SK-N-SH treated with all-trans-retinoic acid at 6 μM for 48 hours (cell line): ENCODE data around the gene ZNF8.

Experiments used
- ATAC-seq: fragments of 200-7000 bp; cut with Tn5 transposase; 3 replicates; pipeline ENCODE4 v1.9.1; 2020; ENCODE audit warnings: mild to moderate bottlenecking, moderate library complexity
- CSDC2 ChIP-seq: fragments of 250-450 bp; sonication (Bioruptor Pico); IDR thresholded peaks from 2 replicates; pipeline ENCODE4 v1.5.0; 2020; ENCODE audit warnings: mild to moderate bottlenecking, moderate library complexity
- GLIS3 ChIP-seq: fragments of 250-450 bp; sonication (Bioruptor Pico); IDR thresholded peaks from 2 replicates; pipeline ENCODE4 v1.5.0; 2020; ENCODE audit warnings: mild to moderate bottlenecking, moderate library complexity
- ISL1 ChIP-seq: fragments of 250-450 bp; sonication (Bioruptor Pico); IDR thresholded peaks from 2 replicates; pipeline ENCODE4 v2.1.2; 2022; ENCODE audit warnings: mild to moderate bottlenecking, moderate library complexity
- PATZ1 ChIP-seq: fragments of 250-450 bp; sonication (Bioruptor Pico); IDR thresholded peaks from 2 replicates; pipeline ENCODE4 v1.8.0; 2020; ENCODE audit warnings: mild to moderate bottlenecking, moderate library complexity, borderline replicate concordance
- POU6F1 ChIP-seq: fragments of 250-450 bp; sonication (Bioruptor Pico); IDR thresholded peaks from 2 replicates; pipeline ENCODE4 v1.8.0; 2021; ENCODE audit warnings: low read depth, mild to moderate bottlenecking, moderate library complexity, borderline replicate concordance
- PPARA ChIP-seq: fragments of 250-450 bp; sonication (Bioruptor Pico); IDR thresholded peaks from 2 replicates; pipeline ENCODE4 v1.5.0; 2020; ENCODE audit warnings: mild to moderate bottlenecking, borderline replicate concordance
- RARB ChIP-seq: fragments of 250-450 bp; sonication (Bioruptor Pico); IDR thresholded peaks from 2 replicates; pipeline ENCODE4 v1.8.0; 2021; ENCODE audit warnings: mild to moderate bottlenecking, moderate library complexity
- SNAI2 ChIP-seq: fragments of 250-450 bp; sonication (Bioruptor Pico); IDR thresholded peaks from 2 replicates; pipeline ENCODE4 v1.5.0; 2020; ENCODE audit warnings: mild to moderate bottlenecking, moderate library complexity
- TCF4 ChIP-seq: fragments of 250-450 bp; sonication (Bioruptor Pico); IDR thresholded peaks from 2 replicates; pipeline ENCODE4 v1.8.0; 2021; ENCODE audit warnings: mild to moderate bottlenecking, moderate library complexity, borderline replicate concordance
- ZFP3 ChIP-seq: fragments of 250-450 bp; sonication (Bioruptor Pico); IDR thresholded peaks from 2 replicates; pipeline ENCODE4 v1.5.0; 2020; ENCODE audit warnings: mild to moderate bottlenecking, moderate library complexity
- ZFP30 ChIP-seq: fragments of 450-650 bp; formaldehyde crosslinking; IDR thresholded peaks from 2 replicates; pipeline ENCODE4 v1.5.0; 2022; ENCODE audit warnings: mild to moderate bottlenecking, moderate library complexity
- ZNF565 ChIP-seq: fragments of 450-650 bp; formaldehyde crosslinking; conservative IDR thresholded peaks from 2 replicates; pipeline ENCODE4 v1.5.0; 2020; ENCODE audit warnings: low read depth, mild to moderate bottlenecking, moderate library complexity
- ZNF70 ChIP-seq: fragments of 450-650 bp; formaldehyde crosslinking; IDR thresholded peaks from 2 replicates; pipeline ENCODE4 v1.5.0; 2020; ENCODE audit warnings: mild to moderate bottlenecking, moderate library complexity

ZNF8 gene

DNA sequence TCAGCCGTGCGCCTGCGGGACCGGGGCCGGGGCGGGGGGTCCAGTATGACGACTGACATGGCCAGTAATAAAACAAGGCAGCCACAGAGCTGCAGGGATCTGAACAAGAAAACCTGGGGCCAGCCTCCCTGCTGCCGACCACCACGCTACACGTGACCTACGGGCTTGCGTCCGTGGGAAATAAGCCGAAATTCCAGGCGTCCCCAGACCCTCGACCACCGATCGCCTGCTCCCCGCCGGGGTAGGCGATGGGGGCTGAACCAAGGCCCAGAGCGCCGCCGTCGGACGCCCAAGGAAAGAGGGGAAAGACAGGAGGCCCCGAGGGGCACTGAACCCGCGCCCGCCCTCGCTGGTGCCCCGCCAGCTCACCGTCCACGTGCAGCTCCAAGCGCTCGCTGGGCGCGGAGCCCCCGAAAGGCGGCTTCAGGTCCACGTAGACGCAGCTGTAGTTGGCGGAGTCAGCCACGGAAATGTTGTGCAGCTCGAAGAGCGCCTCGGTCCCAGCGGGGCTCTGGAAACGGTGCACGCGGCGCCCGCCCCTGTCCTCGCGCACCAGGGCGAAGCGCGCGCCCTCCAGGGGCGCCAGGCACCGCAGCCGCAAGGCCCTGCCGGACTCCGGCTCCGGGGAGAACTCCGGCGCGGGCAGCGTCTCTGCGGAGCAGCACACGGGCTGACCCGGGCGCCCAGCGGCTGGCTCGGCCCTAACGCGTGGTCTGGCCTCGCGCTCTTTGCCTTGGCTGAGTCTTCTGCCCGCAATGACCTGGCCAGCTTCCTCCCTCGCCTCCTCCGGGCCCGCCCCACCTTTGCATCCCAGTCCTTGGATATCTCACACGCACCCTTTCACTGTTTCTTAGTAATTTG lies 71.5 kb downstream of the ZNF8 start:
- no peak for ATAC-seq
- TF ChIP-seq TCF4 (CRISPR knock-in tag) (no peak), ZFP30 (no peak), ZNF565 (CRISPR knock-in tag) (no peak), RARB (CRISPR knock-in tag) (no peak), CSDC2 (CRISPR knock-in tag) (no peak)

DNA sequence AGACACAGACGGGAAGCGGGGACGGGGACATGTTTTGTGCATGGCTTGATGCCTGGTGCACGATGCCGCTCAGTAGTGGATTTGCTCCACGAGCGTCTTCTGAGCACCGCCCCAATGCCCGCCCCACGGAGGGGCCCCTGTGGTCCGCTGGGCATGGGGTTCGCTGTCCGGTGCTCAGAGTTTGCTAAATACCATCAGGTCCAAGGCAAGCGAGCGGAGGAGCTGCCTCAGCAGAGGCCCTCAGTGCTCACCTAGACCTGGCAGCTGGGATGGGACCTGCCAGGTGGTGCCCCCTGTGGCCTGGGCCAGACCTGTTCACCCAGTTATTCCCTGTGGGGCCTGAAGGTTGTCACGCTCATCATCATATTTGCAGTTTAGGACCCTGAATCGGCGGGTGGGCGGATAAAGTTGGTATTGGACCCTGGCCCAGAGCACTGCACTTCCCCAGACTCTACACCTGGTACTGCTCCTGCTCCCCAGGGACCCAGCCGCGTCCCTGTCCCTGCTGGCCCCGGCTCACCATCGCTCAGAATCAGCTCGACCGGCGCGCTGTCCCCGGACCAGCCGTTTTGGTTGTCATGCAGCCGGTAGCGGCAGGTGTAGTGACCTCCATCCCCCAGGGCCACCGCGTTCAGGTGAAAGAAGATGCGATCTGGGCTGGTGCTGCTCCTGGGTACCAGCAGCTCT lies 72.3 kb downstream of the ZNF8 start:
- no peak for ATAC-seq
- no peak for TF ChIP-seq TCF4 (CRISPR knock-in tag)
- no peak for TF ChIP-seq ZNF565 (CRISPR knock-in tag)

DNA sequence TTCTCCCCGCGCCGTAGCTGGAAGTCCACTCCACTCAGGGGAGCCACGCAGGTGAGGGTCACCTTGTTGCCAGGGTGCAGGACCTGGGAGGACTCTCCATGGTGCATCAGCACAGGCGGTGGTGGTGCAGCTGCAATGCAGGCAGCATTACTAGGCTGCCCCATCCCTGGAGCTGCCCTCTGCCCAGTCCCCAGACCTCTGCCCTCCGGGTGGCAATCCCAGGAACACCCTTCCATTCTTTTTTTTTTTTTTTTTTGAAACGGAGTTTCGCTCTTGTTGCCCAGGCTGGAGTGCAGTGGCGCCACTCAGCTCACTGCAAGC lies 72.8 kb downstream of the ZNF8 start:
- TF ChIP-seq CSDC2 (CRISPR knock-in tag): no peak
- no peak for ATAC-seq

DNA sequence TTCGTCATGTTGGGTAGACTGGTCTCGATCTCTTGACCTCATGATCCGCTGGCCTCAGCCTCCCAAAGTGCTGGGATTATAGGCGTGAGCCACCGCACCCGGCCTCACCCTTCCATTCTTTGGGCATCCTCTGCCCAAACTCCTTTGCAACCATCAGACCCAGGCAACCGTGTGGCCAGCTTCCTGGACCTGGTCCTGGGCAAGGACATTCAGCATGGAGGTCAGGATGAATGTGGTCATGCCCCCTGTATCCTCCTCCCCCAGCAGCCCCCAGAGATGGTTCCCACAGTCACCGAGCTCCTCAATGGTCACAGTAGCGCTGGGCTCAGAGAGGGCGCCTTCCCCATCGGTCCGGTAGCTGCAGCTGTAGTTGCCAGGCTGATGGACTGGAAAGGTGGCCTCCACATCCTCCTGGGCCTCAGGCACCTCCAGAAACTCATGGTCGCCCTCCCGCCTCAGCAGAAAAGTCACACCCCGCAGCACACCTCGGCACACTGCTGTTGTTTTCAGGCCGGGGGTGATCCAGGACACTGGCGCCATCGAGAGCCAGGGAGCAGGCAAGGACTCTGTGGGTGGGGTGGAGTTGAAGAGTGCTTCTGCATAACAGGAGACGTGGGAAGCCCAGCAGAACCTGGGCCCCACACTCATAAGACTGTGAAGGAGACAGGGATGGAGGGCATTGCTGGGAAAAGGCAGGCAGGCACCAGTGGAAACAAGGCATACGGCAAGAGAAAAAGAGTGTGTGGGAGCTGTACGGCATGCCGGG lies 73.4 kb downstream of the ZNF8 start:
- no peak for ATAC-seq
- TF ChIP-seq SNAI2 (CRISPR knock-in tag) (no peak), PPARA (CRISPR knock-in tag) (no peak), GLIS3 (CRISPR knock-in tag) (no peak), ZFP30 (no peak), PATZ1 (CRISPR knock-in tag) (no peak), RARB (CRISPR knock-in tag) (no peak), ZFP3 (CRISPR knock-in tag) (no peak), POU6F1 (CRISPR knock-in tag) (no peak), ZNF70 (CRISPR knock-in tag) (no peak), ISL1 (CRISPR knock-in tag) (no peak)
